ENCODE results near the gene RAD23A. TPM values are rescaled to one million over a fixed set of nuclear protein-coding genes. Genes with fewer than 3 reads are reported as not detected.
"Not testable (repeated sequence)": the region's sequence is repeated elsewhere in the genome, so short reads cannot be mapped to it uniquely, and the experiment has no call there.

The RAD23A gene
- total RNA-seq, 4 donors from 2014 or later, result 54.1 to 86.5 (median 75.3) TPM

DNA sequence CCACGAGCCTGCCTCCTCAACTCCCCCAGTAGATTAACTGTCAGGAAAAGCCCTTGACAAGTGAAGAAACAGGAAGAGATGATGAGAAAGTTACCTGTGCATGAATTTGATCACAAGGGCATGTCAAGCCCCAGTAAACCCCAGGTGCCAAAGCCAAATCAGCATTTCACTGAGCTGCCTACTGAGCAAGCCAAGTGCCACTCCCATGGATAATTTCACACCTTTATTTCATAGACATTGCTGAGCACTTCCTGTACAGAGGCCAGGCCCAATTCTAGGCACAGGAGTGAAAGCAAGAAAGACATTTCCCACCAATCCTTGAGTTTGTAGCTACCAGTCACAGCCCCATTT lies 8.9 kb downstream of the RAD23A start:
- DNase-seq, result no peak
- no peak for TF ChIP-seq POLR2A (IDR thresholded peaks at IDR 0.05)
- peak overlapping the region in 2 of 4 donors; percentile 39 to 52 for H3K27ac ChIP-seq
- H3K27me3 ChIP-seq, result no peaks in the 10 kb centered on the region
- H3K36me3 ChIP-seq, result peaks cover 0 to 49% (median 0%) of the 10 kb centered on the region in 3 donors
- peaks cover 0 to 48% (median 9%) of the 10 kb centered on the region in 4 donors for H3K4me1 ChIP-seq
- H3K4me3 ChIP-seq, result no peak overlapping the region
- H3K9me3 ChIP-seq, result no peaks in the 10 kb centered on the region

DNA sequence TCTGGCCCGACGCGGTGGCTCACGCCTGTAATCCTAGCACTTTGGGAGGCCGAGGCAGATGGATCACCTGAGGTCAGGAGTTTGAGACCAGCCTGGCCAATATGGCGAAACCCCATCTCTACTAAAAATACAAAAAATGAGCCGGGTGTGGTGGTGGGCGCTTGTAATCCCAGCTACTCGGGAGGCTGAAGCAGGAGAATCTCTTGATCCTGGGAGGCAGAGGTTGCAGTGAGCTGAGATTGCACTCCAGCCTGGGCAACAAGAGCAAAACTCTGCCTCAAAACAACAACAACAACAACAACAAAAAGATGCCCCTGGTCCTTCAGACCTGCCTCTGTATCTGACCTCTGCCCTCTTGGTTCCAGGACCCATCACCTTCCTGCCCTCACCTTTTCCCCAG lies 9.9 kb downstream of the RAD23A start:
- not testable (repeated sequence) for DNase-seq, H3K9me3 ChIP-seq, H3K4me3 ChIP-seq, H3K27me3 ChIP-seq
- Histone ChIP-seq H3K36me3 (peaks cover 0 to 39% (median 0%) of the 10 kb centered on the region in 3 donors), H3K4me1 (peaks cover 0 to 48% (median 9%) of the 10 kb centered on the region in 4 donors), H3K27ac (peak overlapping the region in 2 of 4 donors; percentile 92 to 94)

DNA sequence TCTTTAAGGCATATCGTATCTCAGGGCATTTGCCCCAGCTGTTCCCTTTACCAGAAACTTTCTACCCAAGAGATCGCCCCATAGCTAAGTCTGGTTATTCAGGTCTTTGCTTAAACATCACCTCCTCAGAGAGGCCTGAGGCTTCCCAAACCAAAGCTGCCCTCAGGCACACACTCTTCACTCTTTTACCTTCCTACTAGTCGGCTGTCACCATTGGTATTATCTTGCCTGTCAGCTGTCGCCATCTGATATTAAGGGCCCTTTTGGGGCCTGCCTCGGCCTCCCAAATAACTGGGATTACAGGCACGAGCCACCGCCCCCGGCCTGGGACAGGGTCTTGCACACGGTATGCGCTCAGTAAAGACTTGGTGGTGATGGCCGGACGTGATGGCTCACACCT lies 10.3 kb downstream of the RAD23A start:
- DNase-seq, result no peak

DNA sequence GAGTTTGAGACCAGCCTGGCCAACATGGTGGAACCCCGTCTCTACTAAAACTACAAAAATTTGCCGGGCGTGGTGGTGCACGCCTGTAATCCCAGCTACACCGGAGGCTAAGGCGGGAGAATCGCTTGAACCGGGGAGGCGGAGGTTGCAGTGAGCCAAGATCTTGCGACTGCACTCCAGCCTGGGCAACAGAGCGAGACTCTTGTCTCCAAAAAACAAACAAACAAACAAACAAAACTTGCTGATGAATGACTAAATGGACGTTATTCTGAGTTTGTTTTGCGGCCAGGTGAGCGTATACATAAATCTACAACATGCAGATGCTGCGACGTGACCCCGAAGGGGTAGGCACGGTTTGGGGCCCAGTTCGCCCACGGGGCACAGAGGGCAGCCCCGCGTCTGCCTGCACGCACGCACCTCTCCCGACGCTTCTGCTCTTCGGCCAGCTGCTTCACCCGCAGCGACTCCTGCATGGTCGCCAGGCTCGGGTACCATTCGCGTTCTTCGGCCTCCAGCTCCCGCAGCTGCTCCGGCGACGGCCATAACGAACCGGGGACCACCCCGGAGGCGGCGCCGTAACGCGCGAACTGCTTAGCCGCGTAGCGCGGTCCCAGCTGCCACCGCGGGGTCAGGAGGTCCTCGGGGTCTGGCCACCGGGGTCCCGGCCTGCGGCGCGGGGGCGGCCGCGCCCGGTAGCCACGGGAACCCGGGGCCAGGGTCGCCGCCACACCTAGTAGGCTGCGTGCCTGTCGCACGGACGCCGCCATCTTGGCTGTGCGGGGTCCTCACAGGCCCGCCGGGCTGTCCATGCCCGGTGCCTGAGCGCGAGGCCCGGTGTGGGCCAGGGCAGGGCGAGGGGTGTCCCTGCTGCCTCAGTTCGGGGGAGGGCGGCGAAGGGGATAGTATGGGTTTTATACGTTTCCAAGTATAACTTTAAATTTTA lies 11.1 kb downstream of the RAD23A start, which contains the start of gene GADD45GIP1:
GADD45GIP1 (minus strand) TSS at position 778 of the 943 bp plus-strand sequence; CDS start at position 767, 11 bp downstream.
- no peaks in the 10 kb centered on the region for H3K27me3 ChIP-seq

More for the DNA sequence above, 10.3 kb downstream of the RAD23A start:
- peaks cover 0 to 48% (median 9%) of the 10 kb centered on the region in 4 donors for H3K4me1 ChIP-seq
- H3K36me3 ChIP-seq, result peaks cover 0 to 35% (median 0%) of the 10 kb centered on the region in 3 donors
- H3K9me3 ChIP-seq, result no peaks in the 10 kb centered on the region
- H3K27ac ChIP-seq, result peak overlapping the region in 3 of 4 donors; percentile 89 to 94 (median 92)
- no peaks in the 10 kb centered on the region for H3K27me3 ChIP-seq
- H3K4me3 ChIP-seq, result peak overlapping the region; percentile 93 to 99 (median 98)
- TF ChIP-seq POLR2A (IDR thresholded peaks at IDR 0.05), result no peak
- TF ChIP-seq, protein P1, sequence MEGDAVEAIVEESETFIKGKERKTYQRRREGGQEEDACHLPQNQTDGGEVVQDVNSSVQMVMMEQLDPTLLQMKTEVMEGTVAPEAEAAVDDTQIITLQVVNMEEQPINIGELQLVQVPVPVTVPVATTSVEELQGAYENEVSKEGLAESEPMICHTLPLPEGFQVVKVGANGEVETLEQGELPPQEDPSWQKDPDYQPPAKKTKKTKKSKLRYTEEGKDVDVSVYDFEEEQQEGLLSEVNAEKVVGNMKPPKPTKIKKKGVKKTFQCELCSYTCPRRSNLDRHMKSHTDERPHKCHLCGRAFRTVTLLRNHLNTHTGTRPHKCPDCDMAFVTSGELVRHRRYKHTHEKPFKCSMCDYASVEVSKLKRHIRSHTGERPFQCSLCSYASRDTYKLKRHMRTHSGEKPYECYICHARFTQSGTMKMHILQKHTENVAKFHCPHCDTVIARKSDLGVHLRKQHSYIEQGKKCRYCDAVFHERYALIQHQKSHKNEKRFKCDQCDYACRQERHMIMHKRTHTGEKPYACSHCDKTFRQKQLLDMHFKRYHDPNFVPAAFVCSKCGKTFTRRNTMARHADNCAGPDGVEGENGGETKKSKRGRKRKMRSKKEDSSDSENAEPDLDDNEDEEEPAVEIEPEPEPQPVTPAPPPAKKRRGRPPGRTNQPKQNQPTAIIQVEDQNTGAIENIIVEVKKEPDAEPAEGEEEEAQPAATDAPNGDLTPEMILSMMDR (IDR thresholded peaks at IDR 0.05), result no peak

DNA sequence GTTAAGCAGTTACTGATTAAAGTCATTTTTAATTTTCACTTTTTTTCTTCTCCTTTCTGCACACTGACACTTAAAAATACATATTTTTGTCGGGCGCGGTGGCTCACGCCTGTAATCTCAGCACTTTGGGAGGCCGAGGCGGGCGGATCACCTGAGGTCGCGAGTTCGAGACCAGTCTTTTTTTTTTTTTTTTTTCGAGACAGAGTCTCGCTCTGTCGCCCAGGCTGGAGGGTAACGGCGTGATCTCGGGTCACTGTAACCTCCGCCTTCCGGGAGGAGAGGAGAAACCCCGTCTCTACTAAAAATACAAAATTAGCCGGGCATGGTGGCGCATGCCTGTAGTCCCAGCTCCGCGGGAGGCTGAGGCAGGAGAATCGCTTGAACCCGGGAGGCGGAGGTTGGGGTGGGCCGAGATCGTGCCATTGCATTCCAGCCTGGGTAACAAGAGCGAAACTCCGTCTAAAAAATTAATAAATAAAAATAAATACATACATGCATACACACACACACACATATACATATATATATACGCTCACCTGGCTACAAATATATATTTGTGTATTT lies 11.8 kb downstream of the RAD23A start:
- H3K27me3 ChIP-seq, DNase-seq, H3K9me3 ChIP-seq: not testable (repeated sequence)
- Histone ChIP-seq H3K4me3 (peak overlapping the region; percentile 93 to 99 (median 98)), H3K27ac (peak overlapping the region; percentile 89 to 94 (median 90)), H3K4me1 (peaks cover 0 to 43% (median 9%) of the 10 kb centered on the region in 4 donors), H3K36me3 (peaks cover 0 to 20% (median 0%) of the 10 kb centered on the region in 3 donors)

More for the DNA sequence above, 11.1 kb downstream of the RAD23A start, which contains the start of gene GADD45GIP1:
- H3K4me1 ChIP-seq, result peaks cover 0 to 48% (median 9%) of the 10 kb centered on the region in 4 donors
- H3K27ac ChIP-seq, result peak within 1 kb of the TSS; percentile 89 to 94 (median 90)
- TF ChIP-seq POLR2A (IDR thresholded peaks at IDR 0.05), result peak; percentile 33 to 67
- TF ChIP-seq, protein P1 (IDR thresholded peaks at IDR 0.05), result no peak
- no peaks in the 10 kb centered on the region for H3K9me3 ChIP-seq
- peaks cover 0 to 27% (median 0%) of the 10 kb centered on the region in 3 donors for H3K36me3 ChIP-seq
- H3K4me3 ChIP-seq, result peak within 1 kb of the TSS; percentile 93 to 99 (median 98)
- peak; percentile 79 to 89 (median 85) for DNase-seq

DNA sequence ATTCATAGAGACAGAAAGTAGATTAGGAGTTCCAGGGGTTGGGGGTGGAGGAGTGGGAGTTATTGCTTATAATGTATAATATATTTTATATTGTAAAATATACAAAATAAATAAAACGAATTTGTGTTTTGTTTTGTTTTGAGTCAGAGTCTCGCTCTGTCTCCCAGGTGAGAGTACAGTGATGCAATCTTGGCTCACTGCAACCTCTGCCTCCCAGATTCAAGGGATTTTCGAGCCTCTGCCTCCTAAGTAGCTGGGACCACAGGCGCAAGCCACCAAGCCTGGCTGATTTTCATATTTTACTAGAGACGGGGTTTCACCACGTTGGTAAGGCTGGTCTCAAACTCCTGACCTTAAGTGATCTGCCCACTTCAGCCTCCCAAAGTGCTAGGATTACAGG lies 13.8 kb downstream of the RAD23A start:
- H3K4me1 ChIP-seq, result peaks cover 0 to 25% (median 9%) of the 10 kb centered on the region in 4 donors
- peaks cover 0 to under 1% (median 0%) of the 10 kb centered on the region in 3 donors for H3K36me3 ChIP-seq
- H3K27me3 ChIP-seq, result no peaks in the 10 kb centered on the region
- H3K9me3 ChIP-seq, result no peaks in the 10 kb centered on the region
- no peak overlapping the region for H3K27ac ChIP-seq
- TF ChIP-seq, protein P1 (IDR thresholded peaks at IDR 0.05), result no peak
- TF ChIP-seq POLR2A (IDR thresholded peaks at IDR 0.05), result no peak
- no peak for DNase-seq
- no peak overlapping the region for H3K4me3 ChIP-seq
